Measurements from ENCODE around the gene DTX3L. TPM values are rescaled to one million over a fixed set of nuclear protein-coding genes. Genes with fewer than 3 reads are reported as not detected.

Gene DTX3L
- total RNA-seq, 4 donors from 2014 or later = 12.9 to 38.9 (median 23.3) TPM

GRCh38 chr3:122608916-122609315 is 44.8 kb downstream of the DTX3L start:
- Histone ChIP-seq H3K4me1 (no peaks in the 10 kb centered on the region), H3K27me3 (no peaks in the 10 kb centered on the region), H3K36me3 (no peaks in the 10 kb centered on the region), H3K4me3 (no peak overlapping the region), H3K27ac (no peak overlapping the region), H3K9me3 (no peaks in the 10 kb centered on the region)
- TF ChIP-seq POLR2A (IDR thresholded peaks at IDR 0.05) (no peak), CTCF (IDR thresholded peaks at IDR 0.05) (no peak)
- DNase-seq = no peak
- intact Hi-C loops (cut with DNase I; ENCODE audit: low total_unique reads) = no loop called here

GRCh38 chr3:122609798-122610559 is 45.8 kb downstream of the DTX3L start:
- TF ChIP-seq CTCF (IDR thresholded peaks at IDR 0.05) = no peak
- TF ChIP-seq POLR2A (IDR thresholded peaks at IDR 0.05) = no peak
- H3K27ac ChIP-seq = no peak overlapping the region
- no peaks in the 10 kb centered on the region for H3K27me3 ChIP-seq
- intact Hi-C loops (cut with DNase I; ENCODE audit: low total_unique reads) = no loop called here
- H3K4me3 ChIP-seq = no peak overlapping the region
- no peaks in the 10 kb centered on the region for H3K4me1 ChIP-seq
- no peaks in the 10 kb centered on the region for H3K36me3 ChIP-seq
- no peak for DNase-seq
- H3K9me3 ChIP-seq = no peaks in the 10 kb centered on the region

- Histone ChIP-seq H3K4me1 (no peaks in the 10 kb centered on the region), H3K36me3 (no peaks in the 10 kb centered on the region), H3K27ac (no peak overlapping the region), H3K27me3 (no peaks in the 10 kb centered on the region), H3K4me3 (no peak overlapping the region), H3K9me3 (no peaks in the 10 kb centered on the region)
- intact Hi-C loops (cut with DNase I; ENCODE audit: low total_unique reads) = no loop called here
- TF ChIP-seq CTCF (IDR thresholded peaks at IDR 0.05) (no peak), POLR2A (IDR thresholded peaks at IDR 0.05) (no peak)
- no peak for DNase-seq
These were observed 48.6 kb downstream of the DTX3L start for GRCh38 chr3:122612696-122613095.

GRCh38 chr3:122615303-122615702 is 51.2 kb downstream of the DTX3L start:
- H3K36me3 ChIP-seq = no peaks in the 10 kb centered on the region
- H3K4me3 ChIP-seq = no peak overlapping the region
- DNase-seq = no peak
- no peaks in the 10 kb centered on the region for H3K4me1 ChIP-seq
- no peaks in the 10 kb centered on the region for H3K9me3 ChIP-seq
- no peaks in the 10 kb centered on the region for H3K27me3 ChIP-seq
- H3K27ac ChIP-seq = no peak overlapping the region
- intact Hi-C loops (cut with DNase I; ENCODE audit: low total_unique reads) = no loop called here
- TF ChIP-seq POLR2A (IDR thresholded peaks at IDR 0.05) = no peak
- no peak for TF ChIP-seq CTCF (IDR thresholded peaks at IDR 0.05)

- no peaks in the 10 kb centered on the region for H3K36me3 ChIP-seq
- no peak overlapping the region for H3K4me3 ChIP-seq
- TF ChIP-seq POLR2A (IDR thresholded peaks at IDR 0.05) (no peak), CTCF (IDR thresholded peaks at IDR 0.05) (no peak)
- intact Hi-C loops (cut with DNase I; ENCODE audit: low total_unique reads) = no loop called here
- no peak overlapping the region for H3K27ac ChIP-seq
- H3K4me1 ChIP-seq = no peaks in the 10 kb centered on the region
- no peaks in the 10 kb centered on the region for H3K27me3 ChIP-seq
- DNase-seq = no peak
- no peaks in the 10 kb centered on the region for H3K9me3 ChIP-seq
These were observed 54.5 kb downstream of the DTX3L start for GRCh38 chr3:122618614-122619013.
